Transverse colon (tissue), 3 donors: ENCODE results near the gene GPX2.

ENCODE experiments used
- EP300 ChIP-seq: sonication (generic); formaldehyde crosslinking; IDR thresholded peaks from one replicate; pipeline ENCODE4 v1.6.1; 2017; ENCODE audit warnings: antibody characterized with exemption, low read depth
- TF ChIP-seq, protein P1 (sequence below), 5 experiments: fragments of 200-600 bp in 3 of 5; fragments of 450-650 bp in 2 of 5; sonication (generic) in 3 of 5; IDR thresholded peaks; 1 replicate in 2 of 5; 2 replicates in 3 of 5; pipeline ENCODE4 v1.5.1; 2016 to 2017; ENCODE audit warnings: antibody characterized with exemption in 5 of 5, inconsistent platforms in 3 of 5, mild to moderate bottlenecking in 2 of 5, moderate library complexity in 1 of 5

DNA sequence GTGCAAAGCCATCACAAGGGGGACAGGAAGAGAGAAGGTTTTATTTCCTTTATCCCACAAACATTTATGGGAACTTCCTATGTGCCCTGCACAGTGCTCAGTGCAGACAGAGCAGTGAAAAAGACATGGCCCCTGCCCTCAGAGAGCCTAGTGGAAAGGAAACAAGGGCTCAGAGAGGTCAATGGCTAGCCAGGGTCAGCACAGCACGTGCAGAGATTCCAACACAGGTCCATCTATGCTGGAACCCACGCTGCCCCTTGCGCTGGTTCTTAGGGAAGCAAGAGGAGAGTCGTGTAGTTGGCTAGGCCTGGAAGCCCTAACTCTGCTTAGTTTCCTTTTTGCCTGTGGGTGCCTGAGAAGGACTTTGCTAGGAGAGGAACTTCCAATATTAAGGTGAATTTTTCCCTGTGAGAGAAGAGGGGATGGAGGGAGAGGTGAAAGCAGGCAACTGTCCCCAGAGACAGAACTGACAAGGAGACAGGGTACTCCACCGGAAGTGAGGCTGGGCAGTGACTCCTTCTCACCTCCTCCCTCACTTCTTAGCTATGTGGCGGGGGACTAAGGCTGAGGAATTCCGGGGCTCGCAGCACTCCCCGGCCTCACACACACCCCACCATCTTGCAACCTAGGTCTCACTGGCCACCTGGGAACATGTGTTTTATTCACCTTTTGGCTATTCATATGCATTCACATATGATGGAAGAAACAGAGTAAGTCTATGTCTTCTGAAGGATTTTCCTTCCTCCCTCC lies 12.1 kb upstream of the GPX2 start:
- TF ChIP-seq, protein P1, sequence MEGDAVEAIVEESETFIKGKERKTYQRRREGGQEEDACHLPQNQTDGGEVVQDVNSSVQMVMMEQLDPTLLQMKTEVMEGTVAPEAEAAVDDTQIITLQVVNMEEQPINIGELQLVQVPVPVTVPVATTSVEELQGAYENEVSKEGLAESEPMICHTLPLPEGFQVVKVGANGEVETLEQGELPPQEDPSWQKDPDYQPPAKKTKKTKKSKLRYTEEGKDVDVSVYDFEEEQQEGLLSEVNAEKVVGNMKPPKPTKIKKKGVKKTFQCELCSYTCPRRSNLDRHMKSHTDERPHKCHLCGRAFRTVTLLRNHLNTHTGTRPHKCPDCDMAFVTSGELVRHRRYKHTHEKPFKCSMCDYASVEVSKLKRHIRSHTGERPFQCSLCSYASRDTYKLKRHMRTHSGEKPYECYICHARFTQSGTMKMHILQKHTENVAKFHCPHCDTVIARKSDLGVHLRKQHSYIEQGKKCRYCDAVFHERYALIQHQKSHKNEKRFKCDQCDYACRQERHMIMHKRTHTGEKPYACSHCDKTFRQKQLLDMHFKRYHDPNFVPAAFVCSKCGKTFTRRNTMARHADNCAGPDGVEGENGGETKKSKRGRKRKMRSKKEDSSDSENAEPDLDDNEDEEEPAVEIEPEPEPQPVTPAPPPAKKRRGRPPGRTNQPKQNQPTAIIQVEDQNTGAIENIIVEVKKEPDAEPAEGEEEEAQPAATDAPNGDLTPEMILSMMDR (IDR thresholded peaks at IDR 0.05): no peak
- TF ChIP-seq EP300: no peak
